Urinary bladder (tissue), 4 donors: ENCODE data around the gene VPS11. TPM values are rescaled to one million over a fixed set of nuclear protein-coding genes. Genes with fewer than 3 reads are reported as not detected.
"Not testable (repeated sequence)": the region's sequence is repeated elsewhere in the genome, so short reads cannot be mapped to it uniquely, and the experiment has no call there.

Experiments used
- DNase-seq: peaks from one replicate; pipeline ENCODE4 v3.0.0-alpha.2; 2015; ENCODE audit errors: extremely low spot score
- H3K27ac ChIP-seq: one replicate; pipeline ENCODE4 v1.5.1; 2013; ENCODE audit warnings: low read depth, mild to moderate bottlenecking, moderate library complexity
- H3K36me3 ChIP-seq: one replicate; pipeline ENCODE4 v1.6.1; 2013; ENCODE audit warnings: mild to moderate bottlenecking, moderate library complexity; ENCODE audit not compliant: insufficient read depth
- H3K4me1 ChIP-seq: one replicate; pipeline ENCODE4 v1.6.1; 2013; ENCODE audit warnings: mild to moderate bottlenecking, moderate library complexity; ENCODE audit not compliant: insufficient read depth
- H3K4me3 ChIP-seq: one replicate; pipeline ENCODE4 v1.5.1; 2013; ENCODE audit warnings: low read depth, low read length
- WGBS: extraction: QIAGEN DNeasy Blood & Tissue Kit; methylation state at CpG from one replicate; pipeline ENCODE4 v1.1.7; 2013; 5-methylcytosine and 5-hydroxymethylcytosine counted together
- polyA plus RNA-seq: library from polyadenylated mRNA; stranded (reverse); fragments of 200-250 nt; gene quantifications from one replicate; pipeline ENCODE4 v1.2.3, GENCODE V29; 2013
- total RNA-seq: library from RNA; depleted of rRNA; stranded (reverse); fragments of >200 nt; gene quantifications from one replicate; pipeline ENCODE4 v1.2.3, GENCODE V29; 2014
- donor health status: healthy with polysubstance abuse.
- donor health status: healthy.

Gene VPS11
- total and polyA plus RNA-seq, 2 donors: 20.2 to 41.9 TPM

DNA sequence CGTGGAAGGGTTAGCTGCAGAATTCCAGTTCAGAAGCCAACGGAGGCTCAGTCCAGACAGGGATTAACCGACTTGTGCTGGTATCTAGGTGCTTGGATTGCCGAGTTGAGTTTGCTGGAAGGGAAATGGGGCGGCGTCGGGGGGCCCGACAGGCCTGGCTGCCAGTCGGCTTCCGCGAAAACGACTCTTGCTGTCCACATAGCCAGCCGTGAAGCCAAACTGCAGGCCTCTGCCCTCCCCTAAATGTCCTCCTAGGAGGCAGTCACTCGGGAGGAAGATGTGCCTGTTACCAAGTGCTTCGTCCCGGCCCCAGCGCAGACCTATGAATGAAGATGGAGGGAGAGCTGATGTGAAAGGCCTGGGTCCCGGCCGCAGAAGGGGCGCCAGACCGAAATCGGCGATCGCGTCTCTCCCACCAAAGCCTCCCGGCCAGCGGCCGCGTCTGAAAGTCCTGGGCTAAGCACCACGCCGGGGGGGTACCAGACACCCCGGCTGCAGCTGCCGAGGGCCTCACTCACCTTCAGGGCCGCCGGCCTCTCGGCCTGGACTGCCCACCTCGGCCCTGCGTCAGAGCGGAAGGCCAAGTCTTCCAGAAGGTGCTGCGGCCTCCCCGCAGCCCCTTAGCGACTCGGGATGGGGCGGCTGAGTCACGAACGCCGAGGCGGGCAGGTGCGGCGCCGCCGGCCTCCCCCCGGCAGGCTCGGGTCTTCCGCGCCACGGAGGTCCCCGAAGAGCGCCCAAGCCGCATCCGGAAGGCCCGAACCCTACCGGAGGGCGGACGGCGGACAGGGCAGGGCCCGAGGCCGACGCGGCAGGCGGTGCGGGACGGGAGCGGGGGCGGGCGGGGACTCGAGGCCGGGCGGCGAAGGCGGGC is 26.6 kb downstream of the VPS11 start:
- Histone ChIP-seq H3K4me3 (peak overlapping the region; percentile 77), H3K27ac (peak overlapping the region; percentile 91), H3K4me1 (peaks cover 4% of the 10 kb centered on the region), H3K36me3 (no peaks in the 10 kb centered on the region)
- no peak for DNase-seq
- under 1% methylated on average over 79 of the region's 81 CpGs for WGBS

DNA sequence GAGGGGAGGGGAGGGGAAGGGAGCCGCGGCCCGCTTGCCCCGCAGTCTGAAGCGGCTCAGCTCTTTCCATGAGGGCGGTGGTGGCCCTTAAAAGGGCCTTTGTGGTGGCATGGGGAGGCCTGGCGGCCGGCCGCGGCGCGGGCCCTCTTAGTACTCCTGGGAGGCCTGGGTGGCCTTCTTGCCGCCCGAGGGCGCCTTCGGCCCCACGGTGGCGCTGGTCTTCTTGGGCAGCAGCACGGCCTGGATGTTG is 27.1 kb downstream of the VPS11 start:
- peaks cover 4% of the 10 kb centered on the region for H3K4me1 ChIP-seq

DNA sequence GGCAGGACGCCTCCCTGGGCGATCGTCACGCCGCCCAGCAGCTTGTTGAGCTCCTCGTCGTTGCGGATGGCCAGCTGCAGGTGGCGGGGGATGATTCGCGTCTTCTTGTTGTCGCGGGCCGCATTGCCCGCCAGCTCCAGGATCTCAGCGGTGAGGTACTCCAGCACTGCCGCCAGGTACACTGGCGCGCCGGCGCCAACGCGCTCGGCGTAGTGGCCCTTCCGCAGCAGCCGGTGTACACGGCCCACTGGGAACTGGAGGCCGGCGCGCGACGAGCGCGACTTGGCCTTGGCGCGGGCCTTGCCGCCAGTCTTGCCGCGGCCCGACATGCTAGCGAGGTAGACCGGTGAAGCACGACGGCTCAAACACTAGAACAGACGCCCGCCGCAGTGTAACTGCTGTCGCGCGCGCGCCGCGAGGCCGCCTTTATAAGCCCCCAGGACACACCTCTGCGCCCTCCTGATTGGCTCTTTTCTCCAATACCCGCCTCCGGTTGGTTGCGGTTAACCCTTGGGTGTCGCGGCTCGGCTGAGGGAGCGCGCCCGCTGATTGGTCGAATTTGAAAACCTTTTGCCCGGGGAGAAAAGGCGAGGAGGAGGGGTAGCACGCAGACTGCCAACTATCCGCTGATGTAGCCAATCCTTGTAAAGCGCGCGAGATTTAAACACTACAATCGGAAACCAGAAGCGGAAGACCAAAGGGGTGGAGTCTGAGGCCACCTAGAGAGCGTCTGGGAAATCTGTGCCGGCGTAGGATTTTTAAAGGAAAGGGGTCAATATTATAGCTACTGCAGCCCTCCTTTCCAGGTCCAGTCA is 27.7 kb downstream of the VPS11 start:
- under 1% methylated on average over 79 of the region's 79 CpGs for WGBS
- peaks cover 4% of the 10 kb centered on the region for H3K4me1 ChIP-seq
- peak overlapping the region; percentile 91 for H3K27ac ChIP-seq

More for the DNA sequence above, 27.1 kb downstream of the VPS11 start:
- peak overlapping the region; percentile 91 for H3K27ac ChIP-seq
- WGBS: under 1% methylated on average over 19 of the region's 19 CpGs
- peak overlapping the region; percentile 77 for H3K4me3 ChIP-seq
- H3K36me3 ChIP-seq: no peaks in the 10 kb centered on the region
- DNase-seq: no peak

DNA sequence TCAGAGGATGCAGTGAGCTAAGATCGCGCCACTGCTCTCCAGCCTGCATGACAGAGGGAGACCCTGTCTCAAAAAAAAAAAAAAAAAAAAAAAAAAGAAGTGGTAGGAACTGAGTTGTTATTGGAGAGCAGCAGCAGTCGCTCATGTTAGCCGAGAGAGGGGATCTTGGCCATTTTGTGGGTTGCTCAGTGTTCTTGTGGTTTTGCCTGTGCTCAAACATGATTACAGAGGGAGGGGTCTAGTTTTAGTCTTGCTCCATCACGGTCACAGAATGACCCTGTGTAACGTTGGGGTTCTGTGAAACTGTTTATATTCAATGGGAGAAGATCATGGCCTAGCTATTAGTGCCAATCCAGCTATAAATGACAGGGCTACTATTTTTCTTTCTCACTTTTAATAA is 32.1 kb downstream of the VPS11 start:
- H3K4me3 ChIP-seq: no peak overlapping the region
- DNase-seq: no peak
- WGBS: 74% methylated on average over 6 of the region's 6 CpGs
- no peak overlapping the region for H3K27ac ChIP-seq
- no peaks in the 10 kb centered on the region for H3K4me1 ChIP-seq
- no peaks in the 10 kb centered on the region for H3K36me3 ChIP-seq

More for the DNA sequence above, 27.7 kb downstream of the VPS11 start:
- Histone ChIP-seq H3K4me3 (peak overlapping the region; percentile 77), H3K36me3 (no peaks in the 10 kb centered on the region)
- DNase-seq: peak; percentile 99

DNA sequence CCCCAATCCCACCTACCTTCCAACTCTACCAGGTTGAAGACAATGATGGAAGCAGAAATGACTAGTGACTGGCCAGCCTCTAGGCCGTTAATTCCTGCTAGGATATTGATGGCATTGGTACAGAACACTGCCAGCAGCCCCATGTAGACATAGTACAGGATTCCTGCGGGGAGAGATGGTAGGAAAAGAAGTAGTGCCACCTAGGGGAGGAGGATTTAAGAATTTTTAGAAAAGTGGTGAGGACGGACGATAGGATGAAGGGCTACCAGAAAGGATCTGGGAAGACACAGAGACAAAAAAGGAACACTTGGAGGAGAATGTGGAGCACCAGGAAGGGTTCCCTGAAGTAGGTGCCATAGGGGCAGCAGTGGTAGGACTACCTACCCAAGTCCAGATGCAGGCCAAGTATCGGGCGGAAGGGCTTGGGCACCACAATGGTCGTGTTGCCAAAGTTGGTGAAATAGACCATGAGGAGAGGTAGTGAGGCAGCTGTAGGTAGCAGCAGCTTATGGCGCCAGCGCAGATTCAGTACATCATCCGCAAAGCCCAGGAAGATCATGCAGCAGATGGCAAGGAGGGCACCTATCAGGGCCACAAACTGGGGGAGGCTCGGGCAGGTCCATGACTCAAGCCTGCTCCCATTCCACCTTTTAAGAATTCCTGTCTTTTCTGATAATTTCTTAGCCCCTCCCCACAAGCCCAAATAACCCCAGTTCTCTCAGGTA is 32.8 kb downstream of the VPS11 start:
- Histone ChIP-seq H3K27ac (no peak overlapping the region), H3K36me3 (no peaks in the 10 kb centered on the region), H3K4me3 (peak overlapping the region; percentile 76), H3K4me1 (no peaks in the 10 kb centered on the region)
- no peak for DNase-seq
- 43% methylated on average over 11 of the region's 11 CpGs for WGBS

DNA sequence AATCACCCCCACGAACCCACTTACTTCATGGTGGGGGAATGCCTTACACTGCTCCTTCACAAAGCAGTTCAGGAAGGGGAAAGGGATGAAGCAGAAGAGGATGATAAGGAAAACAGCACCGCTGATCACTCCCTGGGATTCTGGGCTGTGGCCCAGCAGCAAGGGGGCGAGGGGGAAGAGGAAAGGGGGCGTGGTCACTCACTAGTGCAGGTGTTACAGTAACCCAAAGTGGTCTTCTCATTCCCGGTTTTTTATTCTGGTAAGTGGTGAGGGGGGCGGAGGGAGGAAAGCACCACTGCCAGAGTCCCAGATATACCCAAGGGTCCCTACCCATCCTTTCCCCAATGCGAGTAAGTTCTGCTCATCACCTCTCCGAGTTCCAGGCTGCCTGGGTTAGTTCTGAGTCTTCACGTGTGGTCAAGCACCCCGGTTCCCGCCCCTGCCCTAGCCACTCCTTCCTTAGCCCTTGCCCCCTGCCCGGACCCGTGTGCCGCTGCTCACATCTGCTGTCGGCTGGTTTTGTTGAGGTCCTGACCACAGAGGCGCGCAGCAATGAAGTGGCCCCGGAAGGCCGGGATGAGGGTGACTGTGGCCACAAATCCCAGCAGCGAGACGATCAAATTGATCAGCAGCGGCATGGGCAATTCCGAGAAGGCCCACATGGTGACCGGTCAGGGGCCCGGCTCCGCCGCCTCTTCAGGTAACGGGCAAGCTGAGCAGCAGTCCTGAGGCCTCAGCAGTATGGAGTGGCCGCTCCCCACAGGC is 33.6 kb downstream of the VPS11 start:
- no peaks in the 10 kb centered on the region for H3K4me1 ChIP-seq
- peak overlapping the region; percentile 87 for H3K27ac ChIP-seq
- no peaks in the 10 kb centered on the region for H3K36me3 ChIP-seq
- H3K4me3 ChIP-seq: peak overlapping the region; percentile 76
- no peak for DNase-seq
- 1% methylated on average over 29 of the region's 29 CpGs for WGBS

DNA sequence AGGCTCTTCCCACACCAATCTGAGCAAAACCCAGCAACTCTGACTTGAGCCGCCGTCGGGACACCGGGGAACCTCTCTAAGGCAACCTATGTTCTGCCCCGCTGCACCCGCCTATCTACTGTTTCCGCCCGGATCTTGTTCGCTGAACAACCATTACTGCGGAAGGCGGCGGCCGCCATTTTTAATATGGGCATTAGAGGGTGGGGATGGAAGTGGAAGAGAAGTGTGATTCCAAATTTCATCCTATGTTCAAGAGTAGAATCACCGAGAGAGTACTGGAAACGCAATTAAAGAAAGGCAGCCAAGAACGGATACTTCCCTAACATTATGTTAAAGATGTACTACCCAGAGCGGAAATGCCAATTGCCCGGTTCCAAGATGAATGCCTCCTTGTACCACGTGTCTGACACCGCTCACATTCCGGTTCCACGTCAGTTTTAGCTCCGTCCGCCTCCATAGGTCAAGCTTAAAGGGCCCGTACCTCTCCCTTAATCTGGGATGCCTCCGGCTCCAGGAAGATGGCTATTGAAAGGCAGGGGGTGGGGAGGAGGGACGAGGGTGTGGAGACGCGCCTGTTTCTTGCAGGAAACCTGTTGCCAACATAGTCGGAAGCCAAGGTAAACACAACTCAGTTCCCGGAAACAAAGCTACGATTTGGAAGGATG is 34.3 kb downstream of the VPS11 start, which contains the start of gene DPAGT1:
DPAGT1 (minus strand) TSS at position 95 of the 665 bp plus-strand sequence. CDS start 198 bp downstream, outside the sequence.
- Histone ChIP-seq H3K36me3 (no peaks in the 10 kb centered on the region), H3K27ac (peak within 1 kb of the TSS; percentile 87), H3K4me1 (no peaks in the 10 kb centered on the region), H3K4me3 (peak within 1 kb of the TSS; percentile 76)
- WGBS: under 1% methylated on average over 32 of the region's 32 CpGs
- DNase-seq: peak; percentile 94

DNA sequence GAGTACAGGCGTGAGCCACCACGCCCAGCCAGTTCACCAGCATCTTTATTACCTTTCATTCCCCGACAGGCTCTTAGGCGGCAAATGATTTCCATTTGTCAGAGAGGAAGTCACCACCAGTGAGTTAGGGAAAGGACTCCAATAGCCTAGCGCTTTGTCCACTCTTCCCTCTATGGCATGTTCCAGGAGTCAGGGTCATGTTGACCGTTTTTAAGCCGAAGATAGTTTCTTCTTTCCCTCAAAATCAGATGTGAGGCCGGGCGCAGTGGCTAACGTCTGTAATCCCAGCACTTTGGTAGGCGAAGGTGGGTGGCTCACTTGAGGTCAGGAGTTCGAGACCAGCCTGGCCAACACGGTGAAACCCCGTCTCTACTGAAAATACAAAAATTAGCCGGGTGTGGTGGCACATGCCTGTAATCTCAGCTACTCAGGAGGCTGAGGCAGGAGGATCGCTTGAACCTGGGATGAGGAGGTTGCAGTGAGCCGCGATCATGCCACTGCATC is 35.6 kb downstream of the VPS11 start:
- not testable (repeated sequence) for DNase-seq, H3K4me3 ChIP-seq, H3K4me1 ChIP-seq, H3K36me3 ChIP-seq
- whole genome bisulfite sequencing: 83% methylated on average over 18 of the region's 18 CpGs
- peak overlapping the region; percentile 44 for H3K27ac ChIP-seq

DNA sequence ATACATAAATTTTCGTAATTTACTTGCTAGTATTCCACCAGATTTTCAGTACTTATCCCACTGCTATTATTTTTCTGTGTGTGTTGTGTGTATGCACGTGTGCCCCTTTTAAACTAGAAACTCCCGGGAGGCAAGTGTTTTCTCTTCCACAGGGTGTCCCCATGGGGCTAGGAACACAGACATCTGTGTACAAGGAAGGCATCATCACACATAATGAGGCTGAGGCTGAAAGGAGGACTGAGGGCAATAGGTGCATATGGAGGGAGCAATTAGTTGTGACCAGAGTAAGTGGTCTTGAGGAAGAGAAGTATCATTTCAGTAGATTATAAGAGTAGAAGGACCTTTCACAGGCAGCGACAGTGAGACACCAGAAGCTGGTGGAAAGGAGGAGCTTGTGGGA is 36.2 kb downstream of the VPS11 start:
- H3K36me3 ChIP-seq: no peaks in the 10 kb centered on the region
- no peak overlapping the region for H3K4me3 ChIP-seq
- peaks cover 1% of the 10 kb centered on the region for H3K4me1 ChIP-seq
- no peak overlapping the region for H3K27ac ChIP-seq
- WGBS: 47% methylated on average over 4 of the region's 4 CpGs
- no peak for DNase-seq

DNA sequence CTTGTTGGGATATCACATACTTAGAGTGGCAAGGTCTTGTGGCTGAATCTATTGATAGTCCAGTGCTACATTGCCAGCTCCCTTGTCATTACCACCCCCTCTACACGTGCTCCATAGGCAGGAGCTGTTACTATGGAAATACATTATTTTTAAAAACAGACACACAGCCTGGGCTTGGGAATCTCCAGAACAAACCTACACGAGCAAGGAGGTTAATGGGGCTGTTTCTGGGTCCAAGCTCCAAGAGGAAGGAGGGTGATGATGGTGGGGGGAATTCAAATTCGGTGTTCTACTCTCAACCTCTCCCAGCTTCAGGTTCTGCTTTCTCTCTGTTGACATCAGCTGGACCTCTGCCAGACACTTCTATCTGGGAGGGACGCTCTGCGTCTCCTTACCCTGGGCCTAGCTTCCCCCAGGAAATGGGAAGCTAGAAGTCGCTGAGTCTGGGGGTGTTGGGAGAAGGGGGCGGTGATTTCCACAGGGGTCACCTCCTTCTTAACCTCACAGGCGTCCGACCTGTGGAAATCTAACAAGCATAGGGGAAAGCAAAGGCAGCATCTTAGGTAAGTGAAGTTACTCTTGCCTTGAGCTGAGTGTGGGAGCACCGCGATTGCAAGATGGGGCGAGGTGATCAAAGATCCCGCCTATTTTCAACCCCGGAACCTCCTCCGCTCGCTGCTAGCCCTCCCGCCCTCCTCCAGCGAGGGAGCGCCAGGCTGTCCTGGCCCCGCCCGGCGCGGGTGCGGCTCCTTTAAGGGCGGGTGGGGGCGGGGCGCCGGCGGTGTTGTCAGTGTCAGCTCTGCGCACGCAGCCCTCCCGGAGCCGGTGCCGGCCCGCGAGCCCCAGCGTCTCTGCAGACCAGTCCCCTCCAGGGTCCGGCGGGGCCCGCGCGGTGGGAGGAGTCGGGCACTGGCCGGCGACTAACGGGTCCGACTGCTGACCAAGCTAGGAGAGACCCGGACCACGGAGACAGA is 39.2 kb downstream of the VPS11 start, which contains the start of gene C2CD2L:
C2CD2L (plus strand) TSS at position 781 of the 974 bp plus-strand sequence. CDS start 398 bp downstream, outside the sequence.
- H3K36me3 ChIP-seq: peaks cover 3% of the 10 kb centered on the region
- H3K27ac ChIP-seq: peak within 1 kb of the TSS; percentile 70
- WGBS: under 1% methylated on average over 49 of the region's 49 CpGs
- H3K4me1 ChIP-seq: peaks cover 1% of the 10 kb centered on the region
- peak; percentile 63 for DNase-seq
- H3K4me3 ChIP-seq: peak within 1 kb of the TSS; percentile 96

DNA sequence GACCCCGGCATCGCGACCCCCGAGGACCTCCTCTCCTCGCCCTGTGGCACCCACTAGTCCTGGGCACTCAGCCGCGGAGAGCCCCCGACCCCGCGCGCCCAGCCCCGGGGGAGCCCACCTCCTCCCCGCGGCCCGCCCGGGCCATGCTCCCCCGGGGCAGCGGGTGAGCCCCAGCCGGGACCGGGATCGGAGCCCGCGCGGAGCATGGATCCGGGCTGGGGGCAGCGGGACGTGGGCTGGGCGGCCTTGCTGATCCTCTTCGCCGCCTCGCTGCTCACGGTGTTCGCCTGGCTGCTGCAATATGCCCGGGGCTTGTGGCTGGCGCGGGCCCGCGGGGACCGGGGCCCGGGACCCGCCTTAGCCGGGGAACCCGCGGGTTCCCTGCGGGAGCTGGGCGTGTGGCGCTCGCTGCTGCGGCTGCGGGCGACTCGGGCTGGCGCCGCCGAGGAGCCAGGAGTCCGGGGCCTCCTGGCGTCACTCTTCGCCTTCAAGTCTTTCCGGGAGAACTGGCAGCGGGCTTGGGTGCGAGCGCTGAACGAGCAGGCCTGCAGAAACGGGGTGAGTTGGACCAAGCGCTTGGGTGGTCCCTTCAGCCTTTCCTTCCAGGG is 40.0 kb downstream of the VPS11 start:
- Histone ChIP-seq H3K36me3 (peaks cover 6% of the 10 kb centered on the region), H3K4me1 (peaks cover 1% of the 10 kb centered on the region), H3K4me3 (peak overlapping the region; percentile 96), H3K27ac (peak overlapping the region; percentile 46)
- DNase-seq: no peak
- under 1% methylated on average over 65 of the region's 65 CpGs for WGBS
